Activated CD4-positive, alpha-beta memory T cell treated with anti-CD3 and anti-CD28 coated beads, Interleukin-2, amount 10 ng/mL, durations not matched to agents 7 days and 5 days (primary cell): ENCODE measurements around the gene DENR. TPM values are rescaled to one million over a fixed set of nuclear protein-coding genes. Genes with fewer than 3 reads are reported as not detected.
"Not testable (repeated sequence)": the region's sequence is repeated elsewhere in the genome, so short reads cannot be mapped to it uniquely, and the experiment has no call there.

ENCODE experiments used
- CTCF ChIA-PET: fragments of 350-600 bp; sonication (Branson Sonifier 250); formaldehyde crosslinking; loops from one replicate; lab custom pipeline; 2021; ENCODE audit warnings: antibody characterized with exemption, inconsistent platforms; lab: Charles Lee
- POLR2A ChIA-PET: fragments of 350-600 bp; sonication (Branson Sonifier 250); formaldehyde crosslinking; loops from one replicate; lab custom pipeline; 2021; ENCODE audit warnings: antibody characterized with exemption; lab: Charles Lee
- DNase-seq: peaks from one replicate; pipeline ENCODE4 v3.0.0-alpha.2; 2020
- H3K27ac Mint-ChIP-seq: one replicate; pipeline ENCODE4 v1.8.0; 2021; ENCODE audit warnings: mild to moderate bottlenecking, mixed read lengths
- H3K27me3 Mint-ChIP-seq: one replicate; pipeline ENCODE4 v1.8.0; 2021; ENCODE audit warnings: mixed read lengths
- H3K36me3 Mint-ChIP-seq: one replicate; pipeline ENCODE4 v1.8.0; 2021; ENCODE audit warnings: low read depth, mixed read lengths
- H3K4me1 Mint-ChIP-seq: one replicate; pipeline ENCODE4 v1.8.0; 2021; ENCODE audit warnings: mixed read lengths
- H3K4me3 Mint-ChIP-seq: one replicate; pipeline ENCODE4 v1.8.0; 2021; ENCODE audit warnings: mild to moderate bottlenecking, mixed read lengths
- H3K9me3 Mint-ChIP-seq: one replicate; pipeline ENCODE4 v1.8.0; 2021; ENCODE audit warnings: mixed read lengths
- total RNA-seq, 2 experiments: library from RNA; stranded (reverse); gene quantifications; one replicate each; pipeline ENCODE4 v1.2.3, GENCODE V29; 2021

The DENR gene
- total RNA-seq, 2 experiments from 2014 or later: 52.5 to 55.9 TPM

DNA sequence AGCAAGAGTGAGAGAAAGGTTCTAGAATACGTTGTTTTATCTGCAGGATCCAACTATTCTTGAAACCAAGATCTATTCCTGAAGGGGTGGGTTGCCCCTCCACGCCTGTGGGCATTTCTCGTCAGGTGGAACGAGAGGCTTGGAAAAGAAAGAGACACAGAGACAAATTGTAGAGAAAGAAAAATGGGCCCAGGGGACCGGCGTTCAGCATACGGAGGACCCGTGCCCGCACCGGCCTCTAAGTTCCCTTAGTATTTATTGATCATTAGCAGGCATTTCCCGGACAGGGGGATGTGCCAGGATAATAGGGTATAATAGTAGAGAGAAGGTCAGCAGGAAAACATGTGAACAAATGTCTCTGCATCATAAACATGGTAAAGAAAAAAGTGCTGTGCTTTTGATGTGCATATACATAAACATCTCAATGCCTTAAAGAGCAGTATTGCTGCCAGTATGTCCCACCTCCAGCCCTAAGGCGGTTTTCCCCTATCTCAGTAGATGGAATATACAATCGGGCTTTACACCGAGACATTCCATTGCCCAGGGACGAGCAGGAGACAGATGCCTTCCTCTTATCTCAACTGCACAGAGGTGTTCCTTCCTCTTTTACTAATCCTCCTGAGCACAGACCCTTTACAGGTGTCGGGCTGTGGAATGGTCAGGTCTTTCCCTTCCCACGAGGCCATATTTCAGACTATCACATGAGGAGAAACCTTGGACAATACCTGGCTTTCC lies 1.7 kb upstream of the DENR start:
- H3K27ac Mint-ChIP-seq, H3K27me3 Mint-ChIP-seq, POLR2A ChIA-PET, DNase-seq, H3K9me3 Mint-ChIP-seq, CTCF ChIA-PET: not testable (repeated sequence)
- peaks cover 36% of the 10 kb centered on the region for H3K4me1 Mint-ChIP-seq
- H3K4me3 Mint-ChIP-seq: peak overlapping the region; percentile 86
- peaks cover 29% of the 10 kb centered on the region for H3K36me3 Mint-ChIP-seq

DNA sequence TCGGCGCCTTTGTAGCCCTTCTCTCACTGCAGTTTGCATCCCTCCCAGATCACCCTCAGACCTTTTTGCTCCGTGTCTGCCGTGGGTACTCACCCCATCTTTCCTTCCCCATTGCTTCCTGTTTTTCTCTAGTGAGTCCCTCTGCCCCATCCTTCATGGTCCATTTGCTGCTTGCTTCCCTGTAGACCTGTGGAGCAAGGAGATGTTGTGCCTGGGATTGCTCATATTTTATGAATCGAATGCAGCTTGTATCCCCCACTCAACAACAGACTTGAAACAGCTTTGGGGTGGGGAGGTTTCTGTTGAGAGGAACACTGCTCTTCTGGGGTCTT lies 661 bp downstream of the DENR start:
- Mint-ChIP-seq H3K9me3 (no peaks in the 10 kb centered on the region), H3K36me3 (peaks cover 50% of the 10 kb centered on the region), H3K27ac (peak overlapping the region; percentile 83), H3K4me3 (peak overlapping the region; percentile 86), H3K4me1 (peaks cover 50% of the 10 kb centered on the region), H3K27me3 (no peaks in the 10 kb centered on the region)
- ChIA-PET CTCF (interaction anchor here (0.8 to 2.4 kb wide), 10 partner anchors 8 to 255 kb away, joined by 3 to 13 read pairs (median 3); partner anchors contain the start of gene ZCCHC8), POLR2A (interaction anchor here (0.7 to 3.0 kb wide), 11 partner anchors 9 to 479 kb away, joined by 3 to 28 read pairs (median 4); partner anchors contain the start of genes HCAR1, KNTC1, MPHOSPH9 and RSRC2)
- DNase-seq: no peak

DNA sequence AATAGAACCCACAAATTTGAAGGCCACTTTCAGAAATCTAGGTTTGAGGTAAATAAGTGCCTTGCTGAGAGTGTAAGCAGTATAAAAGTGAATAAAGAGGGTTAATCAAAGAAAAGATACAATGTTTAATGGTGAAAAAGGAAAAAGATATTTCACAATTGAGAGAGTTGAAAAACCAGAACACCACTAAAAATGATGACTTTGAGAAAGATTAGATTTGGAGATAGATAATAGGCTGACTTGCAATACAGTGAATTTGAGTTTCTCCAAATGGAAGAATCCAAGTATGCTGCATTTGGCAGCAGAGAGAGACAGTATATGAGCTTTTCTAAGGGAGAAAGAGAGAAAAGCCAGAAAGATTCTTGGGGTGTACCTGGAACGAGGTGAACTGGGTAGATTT lies 2.2 kb downstream of the DENR start:
- ChIA-PET CTCF (interaction anchor here (1.2 kb wide), 1 partner anchor 117 kb away, joined by 3 read pairs; no protein-coding TSS in a partner anchor), POLR2A (interaction anchor here (1.7 kb wide), 1 partner anchor 10 kb away, joined by 5 read pairs; no protein-coding TSS in a partner anchor)
- Mint-ChIP-seq H3K4me3 (no peak overlapping the region), H3K36me3 (peaks cover 60% of the 10 kb centered on the region), H3K27ac (no peak overlapping the region), H3K9me3 (no peaks in the 10 kb centered on the region), H3K4me1 (peaks cover 51% of the 10 kb centered on the region), H3K27me3 (no peaks in the 10 kb centered on the region)
- no peak for DNase-seq

DNA sequence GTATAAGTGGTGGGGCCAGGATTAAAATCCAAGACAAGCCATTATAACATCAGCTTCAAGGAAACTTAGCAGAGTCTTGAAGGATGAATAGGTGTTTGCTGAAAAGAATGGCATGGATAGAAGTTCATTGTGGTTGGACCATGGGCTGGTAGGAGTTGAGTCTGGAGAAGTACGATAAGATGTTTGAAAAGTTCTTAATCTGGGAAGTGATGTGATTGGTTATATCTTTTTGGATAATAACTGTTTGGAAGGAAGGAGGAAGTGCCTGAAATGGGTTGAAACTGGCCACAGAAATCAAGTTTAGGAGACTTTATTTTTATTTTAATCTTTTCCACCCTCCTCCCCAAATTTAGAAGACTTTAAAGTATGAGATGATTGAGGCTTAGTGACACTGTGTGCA lies 4.9 kb downstream of the DENR start:
- Mint-ChIP-seq H3K4me1 (peaks cover 38% of the 10 kb centered on the region), H3K27ac (no peak overlapping the region), H3K4me3 (no peak overlapping the region), H3K36me3 (peaks cover 74% of the 10 kb centered on the region), H3K9me3 (no peaks in the 10 kb centered on the region), H3K27me3 (no peaks in the 10 kb centered on the region)
- CTCF ChIA-PET: interaction anchor here (0.9 kb wide), 1 partner anchor 120 kb away, joined by 3 read pairs; no protein-coding TSS in a partner anchor
- POLR2A ChIA-PET: interaction anchor here (0.7 kb wide), 1 partner anchor 8 kb away, joined by 3 read pairs; no protein-coding TSS in a partner anchor
- no peak for DNase-seq

DNA sequence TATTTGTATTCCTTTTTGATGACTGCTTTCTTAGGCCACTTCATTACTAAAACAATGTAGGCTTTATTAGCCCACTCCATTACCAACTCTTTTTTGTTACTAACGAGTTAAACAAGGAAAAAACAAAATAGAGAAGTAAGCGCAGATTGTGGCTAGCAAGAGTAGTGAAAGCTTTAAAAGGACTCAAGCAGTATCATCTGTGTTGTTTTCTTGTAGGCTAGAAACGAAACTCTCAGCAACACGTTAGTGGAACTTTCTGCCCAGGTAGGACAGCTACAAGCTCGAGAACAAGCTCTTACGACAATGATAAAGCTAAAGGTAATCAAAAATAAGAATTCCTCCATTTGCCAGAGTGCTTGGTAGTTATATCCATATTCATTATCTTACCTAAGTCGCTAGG lies 32.9 kb downstream of the DENR start:
- H3K27ac Mint-ChIP-seq: no peak overlapping the region
- no peak overlapping the region for H3K4me3 Mint-ChIP-seq
- no peaks in the 10 kb centered on the region for H3K9me3 Mint-ChIP-seq
- H3K4me1 Mint-ChIP-seq: no peaks in the 10 kb centered on the region
- no peaks in the 10 kb centered on the region for H3K36me3 Mint-ChIP-seq
- H3K27me3 Mint-ChIP-seq: peaks cover 1% of the 10 kb centered on the region
- CTCF ChIA-PET: interaction anchor here (0.6 kb wide), 1 partner anchor 26 kb away, joined by 3 read pairs; no protein-coding TSS in a partner anchor
- POLR2A ChIA-PET: no interaction called here
- no peak for DNase-seq

DNA sequence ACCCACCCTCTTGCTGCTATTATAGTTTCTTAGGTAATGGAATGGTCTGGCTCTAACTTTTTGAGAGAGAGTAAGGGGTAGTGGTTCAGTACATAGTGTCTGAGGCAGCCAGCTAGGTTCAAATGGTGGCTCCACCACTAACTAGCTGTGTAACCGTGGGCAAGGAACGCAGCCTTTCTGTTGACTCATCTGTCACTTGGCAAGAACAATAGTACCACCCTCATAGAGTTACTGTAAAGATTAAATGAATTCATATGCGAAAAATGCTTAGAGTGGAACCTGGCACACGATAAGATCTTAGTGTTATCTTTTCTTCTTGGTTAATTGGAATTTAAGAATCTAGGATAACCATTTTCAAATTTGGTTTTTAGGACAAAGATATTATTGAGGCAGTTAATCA lies 35.8 kb downstream of the DENR start:
- POLR2A ChIA-PET: no interaction called here
- no peaks in the 10 kb centered on the region for H3K36me3 Mint-ChIP-seq
- CTCF ChIA-PET: no interaction called here
- H3K27ac Mint-ChIP-seq: no peak overlapping the region
- no peaks in the 10 kb centered on the region for H3K4me1 Mint-ChIP-seq
- DNase-seq: no peak
- no peaks in the 10 kb centered on the region for H3K9me3 Mint-ChIP-seq
- no peak overlapping the region for H3K4me3 Mint-ChIP-seq
- peaks cover 1% of the 10 kb centered on the region for H3K27me3 Mint-ChIP-seq

DNA sequence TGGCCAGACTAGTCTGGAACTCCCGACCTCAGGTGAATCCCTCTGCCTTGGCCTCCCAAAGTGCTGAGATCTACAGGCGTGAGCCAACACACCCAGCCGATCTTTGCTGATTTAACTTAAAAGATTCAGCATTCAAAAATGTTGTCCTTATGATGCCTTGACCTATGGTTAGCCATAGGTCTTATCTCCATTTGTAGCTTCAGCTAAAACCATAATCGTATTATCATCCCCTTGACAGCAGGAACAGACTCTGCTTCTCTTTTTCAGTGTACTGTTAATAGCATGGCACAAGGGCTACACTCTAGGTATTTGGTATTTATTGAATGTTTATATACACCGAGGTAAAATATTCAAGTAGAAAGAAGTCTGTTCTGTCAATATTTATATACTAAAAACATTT lies 37.0 kb downstream of the DENR start:
- POLR2A ChIA-PET: no interaction called here

DNA sequence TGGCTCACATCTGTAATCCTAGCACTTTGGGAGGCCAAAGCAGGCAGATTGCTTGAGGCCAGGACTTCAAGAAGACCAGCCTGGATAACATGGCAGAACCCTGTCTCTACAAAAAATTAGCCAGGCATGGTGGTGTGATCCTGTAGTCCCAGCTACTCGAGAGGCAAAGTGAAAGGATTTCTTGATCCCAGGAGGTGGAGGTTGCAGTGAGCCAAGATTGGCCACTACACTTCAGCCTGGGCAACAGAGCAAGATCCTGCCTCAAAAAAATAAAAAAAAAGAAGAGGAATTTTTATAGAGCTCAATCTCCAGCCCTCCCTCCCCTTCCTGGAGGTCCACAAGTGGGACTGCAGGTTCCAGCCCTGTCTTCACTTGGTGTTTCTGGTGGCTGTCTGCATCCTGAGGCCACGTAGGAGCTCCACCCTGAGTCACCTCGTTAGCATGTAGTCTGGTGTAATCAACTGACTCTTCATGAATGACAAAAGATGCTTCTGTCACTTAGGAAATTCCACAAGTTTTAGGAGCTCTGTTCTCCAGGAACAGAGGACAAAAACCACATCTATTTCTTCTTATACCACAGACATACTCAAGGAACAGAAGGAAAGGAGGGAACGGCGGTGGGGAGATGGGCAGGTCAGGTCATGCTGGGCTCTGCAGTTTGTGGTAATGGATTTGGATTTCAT lies 37.9 kb downstream of the DENR start:
- H3K27me3 Mint-ChIP-seq: peaks cover 1% of the 10 kb centered on the region
- ChIA-PET CTCF (interaction anchor here (0.6 to 1.6 kb wide), 3 partner anchors 9 to 67 kb away, joined by 3 to 5 read pairs (median 3); no protein-coding TSS in a partner anchor), POLR2A (interaction anchor here (0.6 to 0.8 kb wide), 2 partner anchors 17 to 157 kb away, joined by 3 to 5 read pairs; no protein-coding TSS in a partner anchor)
- no peaks in the 10 kb centered on the region for H3K9me3 Mint-ChIP-seq
- H3K4me3 Mint-ChIP-seq: no peak overlapping the region
- DNase-seq: no peak
- no peak overlapping the region for H3K27ac Mint-ChIP-seq
- no peaks in the 10 kb centered on the region for H3K4me1 Mint-ChIP-seq
- H3K36me3 Mint-ChIP-seq: no peaks in the 10 kb centered on the region

More for the DNA sequence above, 37.0 kb downstream of the DENR start:
- H3K27me3 Mint-ChIP-seq: peaks cover 1% of the 10 kb centered on the region
- no peaks in the 10 kb centered on the region for H3K9me3 Mint-ChIP-seq
- no peak overlapping the region for H3K27ac Mint-ChIP-seq
- H3K4me1 Mint-ChIP-seq: no peaks in the 10 kb centered on the region
- CTCF ChIA-PET: interaction anchor here (1.6 kb wide), 1 partner anchor 8 kb away, joined by 5 read pairs; no protein-coding TSS in a partner anchor
- H3K4me3 Mint-ChIP-seq: no peak overlapping the region
- DNase-seq: no peak
- no peaks in the 10 kb centered on the region for H3K36me3 Mint-ChIP-seq

DNA sequence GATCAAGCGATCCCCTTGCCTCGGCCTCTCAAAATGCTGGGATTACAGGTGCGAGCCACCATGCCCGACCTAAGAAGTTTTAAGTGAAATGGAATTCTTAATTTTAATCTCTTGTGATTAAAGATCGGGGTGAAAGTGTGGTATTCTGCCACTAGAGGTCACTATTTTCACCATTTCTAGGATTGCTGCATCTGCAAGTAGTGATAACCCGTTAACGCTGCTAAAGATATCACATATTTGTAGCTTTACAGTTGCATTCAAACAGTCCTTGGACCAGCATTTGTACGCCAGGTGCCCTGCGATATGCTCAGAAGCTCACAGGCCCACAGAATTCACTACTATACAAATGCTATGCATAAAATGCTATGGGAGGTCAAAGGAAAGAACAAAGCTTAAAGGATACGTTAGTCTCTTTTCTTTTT lies 41.1 kb downstream of the DENR start:
- Mint-ChIP-seq H3K36me3 (no peaks in the 10 kb centered on the region), H3K27me3 (no peaks in the 10 kb centered on the region), H3K4me3 (no peak overlapping the region), H3K9me3 (no peaks in the 10 kb centered on the region), H3K4me1 (no peaks in the 10 kb centered on the region), H3K27ac (no peak overlapping the region)
- ChIA-PET CTCF (interaction anchor here (0.6 to 3.8 kb wide), 31 partner anchors 9 to 282 kb away, joined by 3 to 47 read pairs (median 4); partner anchors contain the start of gene HIP1R), POLR2A (interaction anchor here (0.9 kb wide), 1 partner anchor 35 kb away, joined by 3 read pairs; no protein-coding TSS in a partner anchor)
- DNase-seq: no peak

DNA sequence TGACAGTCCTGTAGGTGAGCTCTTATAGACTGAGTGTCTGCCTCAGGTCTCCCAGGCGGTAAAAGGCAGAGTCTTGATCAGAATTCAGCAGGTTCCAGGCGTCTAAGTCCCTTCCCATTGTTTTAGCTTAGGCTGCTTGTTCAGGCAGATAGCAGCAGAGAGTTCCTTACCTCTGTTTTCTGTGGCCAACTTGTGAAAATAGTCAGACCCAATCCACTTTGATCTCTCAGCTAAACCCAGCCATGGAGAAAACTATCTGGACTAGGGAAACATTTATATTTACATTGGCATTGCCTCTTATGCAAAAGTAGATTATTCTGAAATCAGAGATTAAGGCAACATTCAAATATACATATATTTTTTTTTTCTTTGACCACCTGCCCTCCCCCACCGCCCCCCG lies 43.2 kb downstream of the DENR start:
- H3K4me3 Mint-ChIP-seq: no peak overlapping the region
- H3K36me3 Mint-ChIP-seq: no peaks in the 10 kb centered on the region
- no peaks in the 10 kb centered on the region for H3K4me1 Mint-ChIP-seq
- POLR2A ChIA-PET: no interaction called here
- CTCF ChIA-PET: no interaction called here
- H3K27ac Mint-ChIP-seq: no peak overlapping the region
- no peaks in the 10 kb centered on the region for H3K27me3 Mint-ChIP-seq
- no peaks in the 10 kb centered on the region for H3K9me3 Mint-ChIP-seq
- DNase-seq: no peak

DNA sequence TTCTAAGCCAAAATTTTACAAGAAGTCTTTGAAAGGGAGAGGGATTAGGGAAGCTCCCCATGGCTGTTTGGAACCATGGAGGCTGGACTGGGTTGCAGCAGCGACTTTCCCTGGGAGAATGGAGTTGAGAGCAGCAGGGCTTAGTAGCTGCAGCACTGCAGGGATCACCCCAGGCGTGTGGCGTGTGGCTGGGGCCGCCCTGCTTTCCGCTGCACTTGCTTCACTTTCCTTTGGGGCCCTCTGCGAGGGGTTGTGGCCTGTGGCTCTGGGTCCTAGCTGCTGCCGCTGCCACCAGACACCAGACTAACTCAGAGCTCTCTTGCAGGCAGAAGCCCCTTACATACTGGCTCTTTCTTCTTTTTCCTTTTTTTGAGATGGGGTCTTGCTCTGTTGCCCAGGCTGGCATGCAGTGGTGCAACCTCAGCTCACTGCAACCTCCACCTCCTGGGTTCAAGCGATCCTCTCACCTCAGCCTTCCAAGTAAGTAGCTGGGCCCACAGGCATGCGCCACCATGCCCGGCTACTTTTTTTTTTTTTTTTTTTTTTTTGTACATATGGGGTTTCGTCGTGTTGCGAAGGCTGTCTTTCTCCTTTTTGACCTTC lies 47.1 kb downstream of the DENR start:
- Mint-ChIP-seq H3K27ac (no peak overlapping the region), H3K36me3 (no peaks in the 10 kb centered on the region), H3K4me3 (no peak overlapping the region), H3K4me1 (no peaks in the 10 kb centered on the region), H3K27me3 (no peaks in the 10 kb centered on the region), H3K9me3 (no peaks in the 10 kb centered on the region)
- no peak for DNase-seq
- ChIA-PET POLR2A (no interaction called here), CTCF (interaction anchor here (1.0 kb wide), 2 partner anchors 9 to 20 kb away, joined by 3 read pairs; no protein-coding TSS in a partner anchor)

DNA sequence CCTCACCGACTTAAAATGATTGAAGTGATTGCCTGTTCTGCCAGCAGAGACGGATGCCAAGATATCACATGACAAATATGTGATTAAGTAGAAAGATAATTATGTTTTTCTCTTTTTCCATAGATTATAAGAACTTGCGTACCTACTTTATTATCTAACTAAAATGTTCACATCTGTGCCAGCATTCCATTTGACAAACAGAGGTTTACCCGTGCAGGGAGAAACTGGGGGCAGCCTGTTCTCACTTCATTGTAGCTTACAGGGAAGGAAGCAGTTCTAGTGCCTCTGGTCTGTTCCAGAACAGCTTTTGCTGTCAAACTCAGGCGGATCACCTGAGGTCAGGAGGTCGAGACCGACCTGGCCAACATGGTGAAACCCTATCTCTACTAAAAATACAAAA lies 51.3 kb downstream of the DENR start:
- H3K27me3 Mint-ChIP-seq: no peaks in the 10 kb centered on the region
- no peak for DNase-seq
- H3K4me1 Mint-ChIP-seq: no peaks in the 10 kb centered on the region
- H3K9me3 Mint-ChIP-seq: no peaks in the 10 kb centered on the region
- CTCF ChIA-PET: interaction anchor here (2.3 kb wide), 1 partner anchor 10 kb away, joined by 14 read pairs; no protein-coding TSS in a partner anchor
- POLR2A ChIA-PET: no interaction called here
- H3K27ac Mint-ChIP-seq: no peak overlapping the region
- no peaks in the 10 kb centered on the region for H3K36me3 Mint-ChIP-seq
- H3K4me3 Mint-ChIP-seq: no peak overlapping the region
